Brain pericyte (primary cell): ENCODE results near the gene CRYL1.

Experiments used
- DNase-seq: peaks from one replicate; pipeline ENCODE4 v3.0.0-alpha.2; 2012; ENCODE audit warnings: low read depth, low spot score

The CRYL1 gene

GRCh38 chr13:20494656-20495055 is 31.0 kb downstream of the CRYL1 start:
- DNase-seq, result no peak

DNA sequence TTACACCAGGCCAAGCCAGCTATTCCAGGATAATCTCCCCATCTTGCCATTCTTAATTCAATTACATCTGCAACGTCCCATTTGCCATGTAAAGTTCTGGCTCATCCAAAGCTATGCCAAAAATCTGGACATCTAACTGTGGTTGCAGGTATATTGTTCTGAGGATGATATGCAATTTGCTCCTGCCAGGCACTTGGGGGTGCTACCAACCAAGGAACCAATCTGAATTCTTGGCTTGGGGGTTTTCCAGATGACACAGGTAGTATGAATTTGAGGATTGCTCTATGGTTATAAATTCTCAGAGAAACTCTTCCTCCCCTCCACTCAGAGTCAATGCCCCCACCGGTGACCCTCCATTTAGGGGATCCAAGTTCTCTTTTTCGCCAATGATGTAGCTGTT is 33.0 kb downstream of the CRYL1 start:
- no peak for DNase-seq

GRCh38 chr13:20491926-20492435 is 33.7 kb downstream of the CRYL1 start:
- DNase-seq, result no peak

DNA sequence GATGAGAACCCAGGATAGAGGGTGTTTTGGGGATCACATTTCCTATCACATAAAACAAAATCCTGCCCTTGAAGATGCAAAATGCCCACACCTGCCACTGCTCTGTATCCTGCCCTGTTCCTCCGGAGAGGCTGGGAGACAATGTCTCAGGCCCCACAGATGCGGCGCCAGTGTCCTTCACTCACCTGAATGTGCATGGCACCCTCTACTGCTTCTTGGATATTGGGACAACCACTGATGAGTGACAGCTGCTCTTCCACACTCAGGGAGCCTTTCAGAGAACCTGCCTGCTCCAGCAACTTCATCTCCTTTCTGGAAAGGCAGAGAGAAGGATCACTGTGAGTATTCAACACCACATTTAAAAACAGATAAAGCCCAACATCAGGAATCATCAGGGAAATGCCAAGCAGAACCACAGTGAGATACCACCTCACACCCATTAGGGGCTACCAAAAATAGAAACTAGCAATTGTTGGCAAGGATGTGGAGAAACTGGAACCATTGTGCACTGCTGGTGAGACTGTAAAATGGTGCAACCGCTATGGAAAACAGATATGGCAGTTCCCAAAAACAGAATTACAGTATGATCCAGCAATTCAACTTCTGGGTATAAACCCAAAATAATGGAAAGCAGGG is 36.4 kb downstream of the CRYL1 start:
- DNase-seq, result no peak

GRCh38 chr13:20487927-20488326 is 37.7 kb downstream of the CRYL1 start:
- no peak for DNase-seq

GRCh38 chr13:20482787-20483186 is 42.9 kb downstream of the CRYL1 start:
- no peak for DNase-seq

GRCh38 chr13:20482275-20482761 is 43.3 kb downstream of the CRYL1 start:
- DNase-seq, result no peak

DNA sequence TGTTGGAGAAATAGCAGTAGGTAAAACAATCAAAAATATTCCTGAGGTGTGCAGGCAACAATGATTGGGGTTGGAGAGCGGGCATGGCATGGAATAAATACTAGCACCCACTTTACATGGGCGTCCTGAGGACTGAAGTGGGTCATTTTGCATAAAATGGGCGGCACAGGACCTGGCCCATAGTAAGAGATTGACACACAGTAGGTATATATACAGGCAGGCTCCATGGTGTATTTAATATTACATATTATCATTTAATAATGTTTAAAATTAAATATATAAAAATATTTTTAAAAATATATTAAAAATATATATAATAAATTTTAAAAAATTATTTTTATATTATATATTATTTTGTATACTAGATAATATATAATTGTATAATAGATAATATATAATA is 48.3 kb downstream of the CRYL1 start:
- no peak for DNase-seq

DNA sequence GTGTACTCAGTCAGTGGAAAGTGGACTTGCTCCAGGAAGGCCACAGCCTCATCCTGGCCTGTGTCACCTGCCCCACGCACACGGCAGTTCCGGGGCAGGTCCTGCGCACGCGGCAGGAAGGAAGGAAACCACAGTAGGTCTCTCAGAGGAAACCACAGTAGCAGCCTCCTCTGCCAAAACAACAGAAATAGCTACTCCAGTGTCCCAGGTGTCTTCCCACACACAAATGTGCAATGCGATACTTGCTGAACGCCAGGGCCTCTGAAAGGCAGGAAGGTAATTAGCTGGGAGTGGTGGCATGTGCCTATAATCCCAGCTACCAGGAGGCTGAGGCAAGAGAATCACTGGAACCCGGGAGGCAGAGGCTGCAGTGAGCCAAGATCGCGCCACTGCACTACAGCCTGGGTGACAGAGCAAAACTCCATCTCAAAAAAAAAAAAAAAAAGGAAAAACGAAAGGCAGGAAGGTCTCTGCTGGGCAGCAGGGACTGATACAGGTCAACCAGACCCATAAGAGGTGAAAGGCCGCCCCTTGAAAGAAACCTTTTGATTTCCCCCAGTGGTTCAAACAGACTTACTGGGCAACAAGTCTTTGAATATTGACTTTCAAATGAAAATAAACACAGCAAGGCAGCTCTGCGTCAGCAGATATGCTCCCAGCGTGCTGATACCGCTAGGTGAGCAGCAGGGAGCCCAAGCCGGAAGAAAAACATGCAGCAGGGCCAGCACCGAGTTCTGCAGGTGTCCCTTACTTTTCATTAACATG is 49.5 kb downstream of the CRYL1 start:
- DNase-seq, result peak; percentile 75

- no peak for DNase-seq
Measured at GRCh38 chr13:20474515-20474914, 51.1 kb downstream of the CRYL1 start.

- DNase-seq, result no peak
Measured at GRCh38 chr13:20473888-20474287, 51.8 kb downstream of the CRYL1 start.

GRCh38 chr13:20473139-20473538 is 52.5 kb downstream of the CRYL1 start:
- DNase-seq, result no peak

- no peak for DNase-seq
Measured at GRCh38 chr13:20472531-20472930, 53.1 kb downstream of the CRYL1 start.

DNA sequence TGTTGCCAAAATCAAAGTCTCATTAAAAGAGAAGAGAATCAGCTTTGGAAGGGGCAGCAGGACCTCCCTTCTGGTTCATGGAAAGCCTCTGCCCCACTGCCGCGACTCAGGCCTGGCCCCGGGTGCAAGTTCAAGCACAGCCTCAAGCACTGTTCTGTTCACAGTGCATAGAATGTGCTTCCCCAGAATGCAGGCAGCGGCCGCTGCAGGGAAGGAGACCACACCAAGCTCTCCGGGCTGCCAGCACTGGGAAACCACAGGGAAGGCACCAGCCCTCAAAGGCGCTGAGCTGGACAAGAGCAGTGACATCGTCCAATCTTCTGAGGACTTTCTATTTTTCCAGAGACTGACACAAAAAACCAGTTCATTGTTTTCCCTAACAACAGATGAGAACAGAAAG is 55.5 kb downstream of the CRYL1 start:
- no peak for DNase-seq

GRCh38 chr13:20466371-20466770 is 59.3 kb downstream of the CRYL1 start:
- no peak for DNase-seq

DNA sequence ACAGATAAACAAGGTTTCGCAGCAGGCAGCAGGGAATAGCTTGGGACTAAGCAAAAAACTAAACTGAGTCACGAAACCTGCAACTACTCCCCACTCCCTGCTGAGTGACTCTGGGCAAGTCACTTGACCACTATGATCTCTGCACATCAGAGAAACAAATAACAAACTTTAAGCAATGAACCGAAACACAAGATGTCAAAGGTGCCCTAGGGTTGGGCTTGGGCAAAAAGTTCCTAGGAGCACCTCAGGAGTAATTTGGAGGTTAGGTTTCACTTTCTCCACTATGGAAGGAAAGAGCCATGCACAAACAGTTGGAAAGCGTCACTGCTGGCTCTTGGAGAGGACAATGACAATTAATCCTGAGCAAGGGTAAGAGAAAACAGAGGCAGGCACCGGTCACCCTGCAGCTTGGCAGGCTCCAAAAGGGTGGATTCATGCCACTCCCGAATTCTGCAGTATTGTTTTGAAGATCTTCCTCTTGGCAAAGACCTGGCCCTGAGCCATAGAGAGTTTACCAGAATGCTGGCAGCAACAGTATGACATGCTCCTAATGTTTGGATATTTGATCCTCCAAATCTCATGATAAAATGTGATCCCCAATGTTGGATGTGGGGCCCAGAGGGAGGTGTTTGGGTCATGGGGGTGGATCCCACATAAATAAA is 60.3 kb downstream of the CRYL1 start:
- DNase-seq, result peak; percentile 61

DNA sequence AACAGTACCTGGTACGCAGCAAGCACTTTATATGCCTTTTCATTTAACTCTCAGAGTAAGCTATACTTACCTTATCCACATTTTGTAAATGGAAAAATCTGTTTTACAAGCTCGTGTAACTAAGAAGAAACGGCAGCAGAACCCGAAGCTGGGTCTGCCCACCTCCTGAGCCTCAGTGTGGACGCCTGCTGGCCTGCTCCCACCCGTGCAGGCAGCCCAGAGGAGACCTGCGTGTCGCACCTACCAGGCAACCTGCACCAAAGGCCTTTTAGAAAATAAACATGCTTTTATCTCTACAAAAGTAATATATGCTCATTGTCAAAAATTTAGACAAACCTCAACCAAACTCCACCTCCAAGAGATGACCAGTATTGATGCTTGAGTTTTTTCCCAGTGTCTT is 62.7 kb downstream of the CRYL1 start:
- no peak for DNase-seq

DNA sequence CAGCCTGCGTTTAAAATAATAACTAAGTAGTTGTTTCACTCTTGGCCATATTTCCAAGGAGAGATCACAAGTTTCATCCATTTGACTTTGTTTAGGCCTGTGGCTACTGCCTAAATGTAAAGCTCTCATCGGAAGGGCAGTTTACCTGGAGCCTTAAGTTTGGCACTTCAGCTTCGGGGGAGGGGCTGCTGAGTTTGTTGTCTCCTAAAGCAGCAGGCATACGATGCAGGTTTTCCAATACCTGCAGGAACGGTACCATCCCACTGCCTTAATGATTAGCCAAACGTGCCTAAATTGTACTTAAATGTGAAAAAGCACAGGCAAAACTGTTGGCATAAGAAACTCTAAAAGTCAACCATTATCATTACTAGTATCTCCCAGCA is 63.1 kb downstream of the CRYL1 start:
- no peak for DNase-seq

DNA sequence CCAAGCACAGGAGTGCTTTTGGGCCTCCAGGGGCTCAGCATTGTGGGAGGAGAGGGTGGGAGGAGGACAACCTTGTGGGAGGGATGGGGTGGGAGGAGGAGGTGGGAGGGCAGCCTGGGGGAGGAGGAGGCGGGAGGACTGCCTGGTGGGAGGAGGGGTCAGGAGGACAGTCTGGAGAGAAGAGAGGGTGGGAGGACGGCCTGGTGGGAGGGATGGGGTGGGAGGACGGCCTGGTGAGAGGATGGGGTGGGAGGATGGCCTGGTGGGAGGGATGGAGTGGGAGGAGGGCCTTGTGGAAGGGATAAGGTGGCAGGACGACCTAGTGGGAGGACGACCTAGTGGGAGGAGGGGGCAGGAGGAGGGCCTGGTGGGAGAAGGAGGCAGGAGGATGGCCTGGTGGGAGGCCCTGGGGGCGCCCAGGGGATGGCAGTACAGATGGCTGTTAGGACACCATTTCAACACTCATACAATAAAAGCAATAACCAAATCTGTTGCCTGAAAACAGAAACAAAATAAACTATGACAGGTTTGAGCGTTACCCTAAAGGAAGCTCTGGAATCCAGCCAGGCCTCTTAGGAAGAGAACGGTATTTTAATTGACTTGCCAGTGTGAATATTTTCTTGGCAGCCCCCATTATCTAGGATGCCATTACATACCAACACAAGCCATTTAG is 63.7 kb downstream of the CRYL1 start:
- no peak for DNase-seq

DNA sequence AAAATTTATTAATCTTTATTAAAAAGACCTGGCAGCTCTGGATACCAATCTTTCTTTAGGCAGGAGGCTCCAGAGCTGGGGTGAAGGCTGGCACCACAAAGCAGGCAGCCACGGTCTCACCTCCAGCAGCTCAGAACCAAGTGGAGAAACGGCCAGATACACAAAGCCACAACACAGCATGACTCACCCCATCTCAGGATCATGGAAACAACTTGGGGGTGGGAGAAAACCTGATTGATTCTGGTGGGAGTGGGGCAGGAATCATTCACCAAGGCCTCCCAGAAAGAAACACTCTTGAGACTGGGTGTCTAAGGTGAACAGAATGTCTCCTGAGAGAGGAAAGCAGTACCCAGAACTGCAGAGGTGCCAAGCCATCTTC is 64.2 kb downstream of the CRYL1 start:
- no peak for DNase-seq

DNA sequence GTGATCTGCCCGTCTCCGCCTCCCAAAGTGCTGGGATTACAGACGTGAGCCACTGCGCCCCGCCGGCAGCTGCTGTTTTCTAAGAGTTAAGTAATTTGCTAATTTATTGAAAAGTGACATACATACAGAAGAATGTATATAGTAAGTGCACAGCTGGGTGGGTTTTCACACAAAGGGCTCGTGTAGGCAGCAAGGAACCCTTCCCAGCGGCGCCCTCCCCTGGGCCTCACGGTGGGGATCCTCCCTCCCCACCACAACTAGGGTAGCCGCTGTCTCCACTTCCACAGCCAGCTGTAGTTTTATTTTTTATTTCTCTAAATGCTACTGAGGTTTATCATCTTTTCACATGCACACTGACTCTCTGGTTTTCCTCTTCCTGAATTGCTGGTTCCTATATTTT is 64.9 kb downstream of the CRYL1 start:
- no peak for DNase-seq

GRCh38 chr13:20457670-20458069 is 68.0 kb downstream of the CRYL1 start:
- DNase-seq, result no peak
